HG03378 (cell line): ENCODE measurements around the gene ZNF804B.
"Not testable (repeated sequence)": the region's sequence is repeated elsewhere in the genome, so short reads cannot be mapped to it uniquely, and the experiment has no call there.

Experiments
- ATAC-seq: cut with Tn5 transposase; IDR thresholded peaks from one replicate; pipeline ENCODE4 v1.9.1; 2021; ENCODE audit warnings: mild to moderate bottlenecking, moderate library complexity; ENCODE audit not compliant: unreplicated experiment

Gene ZNF804B

GRCh38 chr7:89073776-89074175 is 314.3 kb downstream of the ZNF804B start:
- no peak for ATAC-seq

- no peak for ATAC-seq
Measured at GRCh38 chr7:89077992-89078391, 318.5 kb downstream of the ZNF804B start.

- no peak for ATAC-seq
Measured at GRCh38 chr7:89085580-89085979, 326.1 kb downstream of the ZNF804B start.

- no peak for ATAC-seq
Measured at GRCh38 chr7:89091550-89091949, 332.1 kb downstream of the ZNF804B start.

GRCh38 chr7:89094269-89094668 is 334.8 kb downstream of the ZNF804B start:
- ATAC-seq = no peak

- no peak for ATAC-seq
Measured at GRCh38 chr7:89103564-89103963, 344.1 kb downstream of the ZNF804B start.

- no peak for ATAC-seq
Measured at GRCh38 chr7:89104748-89105685, 345.5 kb downstream of the ZNF804B start.

GRCh38 chr7:89123871-89124270 is 364.4 kb downstream of the ZNF804B start:
- ATAC-seq = no peak

- no peak for ATAC-seq
Measured at GRCh38 chr7:89129600-89130375, 370.3 kb downstream of the ZNF804B start.

- ATAC-seq = no peak
Measured at GRCh38 chr7:89133357-89133756, 373.9 kb downstream of the ZNF804B start.

GRCh38 chr7:89133819-89134218 is 374.3 kb downstream of the ZNF804B start:
- no peak for ATAC-seq

GRCh38 chr7:89145801-89146200 is 386.3 kb downstream of the ZNF804B start:
- no peak for ATAC-seq

GRCh38 chr7:89160107-89160506 is 400.6 kb downstream of the ZNF804B start:
- ATAC-seq = no peak

GRCh38 chr7:89165421-89165820 is 405.9 kb downstream of the ZNF804B start:
- ATAC-seq = no peak

GRCh38 chr7:89170628-89171027 is 411.1 kb downstream of the ZNF804B start:
- no peak for ATAC-seq

- no peak for ATAC-seq
Measured at GRCh38 chr7:89182116-89182515, 422.6 kb downstream of the ZNF804B start.

- no peak for ATAC-seq
Measured at GRCh38 chr7:89183712-89184111, 424.2 kb downstream of the ZNF804B start.

GRCh38 chr7:89200758-89201157 is 441.3 kb downstream of the ZNF804B start:
- ATAC-seq = no peak

GRCh38 chr7:89223900-89224395 is 464.4 kb downstream of the ZNF804B start:
- no peak for ATAC-seq

- ATAC-seq = not testable (repeated sequence)
Measured at GRCh38 chr7:89228688-89229171, 469.2 kb downstream of the ZNF804B start.

GRCh38 chr7:89238156-89238555 is 478.7 kb downstream of the ZNF804B start:
- no peak for ATAC-seq
